Right kidney (tissue), 1 donor: ENCODE measurements around the gene SNX15.
A peak's percentile ranks its signal among the peaks of the same experiment; 100 is the strongest.

Experiments used
- DNase-seq: peaks from one replicate; pipeline ENCODE4 v3.0.0-alpha.2; 2016

Gene SNX15

GRCh38 chr11:65083834-65084597, 56.8 kb downstream of the SNX15 start, which contains the start of the genes CDCA5 and ZFPL1:
Gene CDCA5 (minus strand): TSS chr11:65084040. CDS start chr11:65083978, 62 bp downstream.
Gene ZFPL1 (plus strand): TSS chr11:65084222. CDS start chr11:65084699, 477 bp downstream.
- DNase-seq, result peak; percentile 91

- no peak for DNase-seq
Measured at GRCh38 chr11:65084598-65085375, 57.5 kb downstream of the SNX15 start.

GRCh38 chr11:65085446-65085845, 58.2 kb downstream of the SNX15 start:
- no peak for DNase-seq

GRCh38 chr11:65086809-65087208, 59.6 kb downstream of the SNX15 start:
- no peak for DNase-seq

- DNase-seq, result no peak
Measured at GRCh38 chr11:65087216-65087615, 60.0 kb downstream of the SNX15 start.

GRCh38 chr11:65087827-65088226, 60.6 kb downstream of the SNX15 start:
- no peak for DNase-seq

GRCh38 chr11:65089621-65090020, 62.4 kb downstream of the SNX15 start:
- DNase-seq, result no peak
